H54 (cell line): ENCODE data around the gene CENPS.

Experiments
- DNase-seq: peaks from one replicate; pipeline ENCODE4 v3.0.0; 2011; ENCODE audit warnings: low spot score, mixed read lengths; ENCODE audit not compliant: insufficient read length
- FAIRE-seq: peaks from 3 replicates; lab custom pipeline; 2011; peaks lifted over from hg19 to GRCh38; lab: Jason Lieb, UNC
- POLR2A ChIP-seq: IDR thresholded peaks from 2 replicates; pipeline ENCODE4 v1.6.1; 2011; ENCODE audit warnings: low read depth, mild to moderate bottlenecking, low read length

CENPS gene

GRCh38 chr1:10430216-10431069 lies at the start of gene CENPS:
TSS of gene CENPS (plus strand) at chr1:10430433. CDS start at chr1:10430518, 85 bp downstream.
- DNase-seq (peak; percentile 86), FAIRE-seq (no peak)
- TF ChIP-seq POLR2A = peak; percentile 45

- peak; percentile 48 for DNase-seq
- TF ChIP-seq POLR2A = no peak
- peak; percentile 72 for FAIRE-seq
Measured at GRCh38 chr1:10380594-10381275, 49.5 kb upstream of the CENPS start.

GRCh38 chr1:10383630-10384029 lies 46.6 kb upstream of the CENPS start:
- no peak for DNase-seq
- no peak for TF ChIP-seq POLR2A
- no peak for FAIRE-seq

GRCh38 chr1:10384219-10384618 lies 46.0 kb upstream of the CENPS start:
- TF ChIP-seq POLR2A = no peak
- DNase-seq = no peak
- FAIRE-seq = no peak

- no peak for TF ChIP-seq POLR2A
- DNase-seq = no peak
- FAIRE-seq = no peak
Measured at GRCh38 chr1:10386761-10387676, 43.2 kb upstream of the CENPS start.

GRCh38 chr1:10387677-10388386 lies 42.4 kb upstream of the CENPS start:
- FAIRE-seq (peak; percentile 53), DNase-seq (no peak)
- no peak for TF ChIP-seq POLR2A

GRCh38 chr1:10388387-10388715 lies 41.9 kb upstream of the CENPS start:
- DNase-seq = no peak
- FAIRE-seq = no peak
- TF ChIP-seq POLR2A = no peak

- DNase-seq (no peak), FAIRE-seq (no peak)
- TF ChIP-seq POLR2A = no peak
Measured at GRCh38 chr1:10389271-10389973, 40.8 kb upstream of the CENPS start.

- FAIRE-seq = no peak
- DNase-seq = no peak
- TF ChIP-seq POLR2A = no peak
Measured at GRCh38 chr1:10396870-10397269, 33.4 kb upstream of the CENPS start.

- DNase-seq (no peak), FAIRE-seq (no peak)
- TF ChIP-seq POLR2A = no peak
Measured at GRCh38 chr1:10398278-10398733, 31.9 kb upstream of the CENPS start.

- peak; percentile 55 for TF ChIP-seq POLR2A
- FAIRE-seq = peak; percentile 53
Measured at GRCh38 chr1:10398734-10399443, 31.3 kb upstream of the CENPS start, which contains the start of gene PGD. TSS of gene PGD (plus strand) at chr1:10399064. CDS start at chr1:10399118, 54 bp downstream.

More at GRCh38 chr1:10398734-10399443, 31.3 kb upstream of the CENPS start, which contains the start of gene PGD:
- peak; percentile 79 for DNase-seq
